HG02981 (cell line): ENCODE data around the gene ATG10.
A peak's percentile ranks its signal among the peaks of the same experiment; 100 is the strongest.
"Not testable (repeated sequence)": the region's sequence is repeated elsewhere in the genome, so short reads cannot be mapped to it uniquely, and the experiment has no call there.

Experiments
- ATAC-seq: cut with Tn5 transposase; IDR thresholded peaks from one replicate; pipeline ENCODE4 v1.9.1; 2021; ENCODE audit warnings: mild to moderate bottlenecking, moderate library complexity; ENCODE audit not compliant: unreplicated experiment

ATG10 gene

GRCh38 chr5:82208371-82208770, 236.5 kb downstream of the ATG10 start:
- ATAC-seq: no peak

DNA sequence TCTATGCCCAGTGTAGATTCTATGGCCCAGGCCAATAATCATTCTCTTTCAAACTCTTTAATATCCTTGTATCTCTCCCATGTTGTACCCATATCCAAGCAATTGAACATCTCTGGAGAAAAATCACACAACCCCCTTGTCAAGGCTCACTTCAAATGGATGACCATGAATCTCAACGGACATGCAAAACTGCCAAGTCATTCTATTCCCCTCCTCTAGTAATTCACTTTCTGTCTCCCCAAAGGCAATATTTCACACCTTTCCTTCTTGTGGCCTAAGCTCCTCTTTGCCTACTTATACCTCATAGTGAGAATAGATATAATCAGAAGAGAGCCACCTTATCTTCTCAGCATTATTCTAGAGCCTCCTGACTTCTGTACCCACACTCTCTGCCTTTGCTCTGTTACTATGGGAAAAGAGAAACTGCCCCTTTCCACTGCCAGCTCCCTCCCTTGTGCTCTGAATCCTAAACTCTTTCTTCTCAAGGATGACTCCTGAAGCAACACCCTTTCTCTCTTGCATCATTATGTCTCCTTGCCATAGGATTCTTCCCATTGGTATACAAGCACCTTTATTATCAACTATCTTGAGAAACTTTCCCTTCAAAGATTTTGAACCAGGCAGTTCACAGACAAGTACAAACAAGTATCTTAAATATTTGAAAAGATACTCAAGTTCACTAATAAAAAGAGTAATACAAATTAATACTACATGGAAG, 240.2 kb downstream of the ATG10 start:
- ATAC-seq: no peak

GRCh38 chr5:82217917-82218316, 246.1 kb downstream of the ATG10 start:
- no peak for ATAC-seq

DNA sequence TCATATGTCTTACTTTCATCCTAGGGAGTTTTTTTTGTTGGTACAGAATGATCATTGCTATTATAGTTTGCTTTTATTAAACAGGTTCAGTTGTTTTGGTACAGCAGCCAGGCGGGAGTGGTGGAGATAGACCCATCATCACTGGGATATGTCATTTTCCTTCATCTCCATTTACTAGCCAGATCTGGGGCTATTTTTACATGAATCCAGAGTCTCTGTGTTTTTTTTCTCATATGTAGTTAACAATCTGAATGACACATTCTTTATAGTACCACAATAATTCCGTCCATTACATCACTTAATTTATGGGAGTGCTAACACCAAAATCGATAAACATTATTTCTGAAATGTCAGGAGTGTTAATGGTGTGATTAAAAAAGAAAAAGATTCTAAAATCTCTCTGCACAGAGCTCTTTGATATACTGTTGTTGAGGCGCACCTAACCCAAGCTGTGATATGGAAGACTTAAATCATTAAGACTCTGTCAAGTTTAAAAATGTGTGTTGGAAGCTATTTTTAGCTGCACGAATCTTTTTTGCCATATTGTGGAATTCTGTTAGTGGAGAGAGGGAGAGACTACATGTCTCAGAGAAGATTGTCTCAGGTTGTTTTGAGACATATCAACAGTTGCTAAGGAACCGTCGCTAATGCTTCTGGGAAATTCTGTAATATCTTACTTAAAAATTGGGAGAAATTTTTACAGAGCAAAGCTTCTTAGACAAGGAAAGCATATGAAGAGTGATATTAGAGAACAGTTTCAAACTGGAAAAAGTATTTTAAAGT, 246.7 kb downstream of the ATG10 start:
- no peak for ATAC-seq

DNA sequence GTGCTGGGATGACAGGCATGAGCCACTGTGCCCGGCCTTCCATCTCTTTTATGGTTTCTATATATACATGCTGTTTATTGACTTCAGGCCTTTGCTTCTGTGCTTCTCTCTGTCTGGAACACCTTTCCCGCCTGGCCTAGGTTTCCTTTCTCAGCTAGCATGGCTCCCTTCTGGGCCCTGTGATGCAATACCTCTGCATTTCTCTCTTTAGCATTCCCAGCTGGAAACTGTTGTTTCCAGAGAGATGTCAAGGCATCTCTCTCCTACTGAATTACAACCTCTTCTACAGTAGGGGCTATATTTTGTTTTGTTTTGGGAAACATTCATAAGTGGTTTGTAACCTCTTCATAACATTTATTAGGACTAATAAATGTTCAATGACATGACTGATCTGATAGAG, 249.2 kb downstream of the ATG10 start:
- no peak for ATAC-seq

DNA sequence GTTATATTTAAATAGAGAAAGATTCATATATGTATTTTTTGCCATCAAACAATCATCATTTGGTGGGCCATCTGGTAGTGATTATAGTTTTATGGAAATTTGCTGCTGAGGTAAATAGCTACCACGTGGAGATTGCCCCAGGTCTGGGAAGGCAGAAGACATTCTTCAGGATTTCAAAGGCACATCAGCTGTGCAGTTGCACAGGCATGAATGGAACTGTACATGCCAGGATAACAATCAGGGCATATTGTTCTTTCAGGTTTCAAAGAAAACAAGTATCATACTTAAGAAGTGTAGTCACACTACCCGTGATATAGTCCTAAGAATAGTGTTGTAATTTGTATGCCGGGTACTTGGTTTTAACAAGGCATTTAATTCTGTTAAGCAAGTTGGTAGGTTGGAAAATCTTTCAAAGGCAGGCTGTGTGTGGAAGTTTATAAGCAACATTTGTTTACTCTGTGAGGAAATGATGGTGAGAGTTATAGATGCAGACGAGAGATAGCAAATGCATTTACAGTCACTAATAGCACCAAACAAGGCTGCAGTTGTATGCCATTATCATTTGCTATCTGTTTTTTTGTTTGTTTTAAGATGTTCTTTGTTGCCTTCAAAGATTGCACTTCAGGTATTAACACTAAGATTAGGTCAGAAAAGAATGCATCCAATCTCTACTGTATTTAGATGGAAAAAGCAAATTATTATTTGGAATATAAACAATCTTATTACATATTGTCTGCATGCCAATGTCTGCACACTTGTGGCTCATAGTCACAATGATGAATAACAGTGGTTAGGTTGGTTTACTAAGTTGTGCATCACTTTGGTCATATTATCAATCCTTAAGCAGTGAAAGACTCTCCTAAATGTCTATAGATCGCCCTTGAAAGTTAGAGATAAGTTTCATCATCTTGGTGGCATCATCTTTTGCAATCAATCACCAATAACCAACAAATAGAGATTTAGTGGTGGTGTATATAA, 251.1 kb downstream of the ATG10 start:
- ATAC-seq: no peak

DNA sequence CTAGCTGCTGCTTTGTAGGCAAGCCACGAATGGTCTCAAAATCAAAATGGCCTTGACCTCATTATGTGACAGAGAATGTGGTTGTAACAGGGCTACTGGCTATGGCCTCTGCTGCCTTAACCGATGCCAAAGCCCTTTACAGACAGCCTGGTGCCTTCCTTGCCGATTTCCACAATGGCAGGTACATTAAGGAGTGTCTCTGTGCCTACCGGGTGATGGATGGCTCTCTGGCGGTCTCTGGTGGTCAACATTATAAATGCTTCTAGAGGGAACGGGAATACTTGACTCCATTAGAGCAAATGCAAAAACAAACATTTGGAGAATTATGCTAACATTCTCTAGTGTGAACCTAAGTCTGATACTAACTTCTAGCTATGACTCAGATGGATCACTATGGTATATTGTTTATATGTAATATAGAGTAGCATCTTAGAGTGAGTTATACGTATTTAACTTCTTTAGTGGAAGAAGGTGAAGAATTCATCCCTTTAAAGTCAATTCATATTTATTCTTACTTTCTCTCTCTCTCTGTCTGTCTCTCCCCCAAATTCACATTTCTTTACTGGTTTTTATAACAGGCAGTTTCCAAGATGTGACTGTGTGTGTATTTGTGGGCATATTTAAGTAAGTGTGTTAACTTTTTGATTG, 253.8 kb downstream of the ATG10 start:
- peak; percentile 88 for ATAC-seq

DNA sequence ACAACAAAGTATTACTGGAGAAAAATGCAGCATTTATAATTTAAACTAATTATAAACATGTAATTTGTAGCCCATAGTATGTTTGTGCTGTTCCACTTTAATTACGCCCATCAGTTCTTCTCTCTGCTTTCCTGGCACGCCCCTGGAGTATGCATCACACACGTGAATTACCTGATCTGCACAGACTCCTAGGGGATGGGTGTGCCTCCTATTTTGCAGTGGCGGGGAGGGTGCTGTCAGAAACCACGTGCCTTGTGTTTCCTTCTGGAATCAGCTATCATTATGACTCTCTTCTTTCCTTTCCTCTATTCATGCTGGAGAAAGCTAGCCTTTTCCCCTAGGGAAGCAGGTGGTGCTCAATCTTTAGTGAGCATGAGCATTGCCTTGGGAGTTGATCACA, 263.1 kb downstream of the ATG10 start:
- ATAC-seq: no peak

GRCh38 chr5:82244151-82244550, 272.3 kb downstream of the ATG10 start:
- ATAC-seq: no peak

GRCh38 chr5:82244854-82245635, 273.2 kb downstream of the ATG10 start:
- ATAC-seq: no peak

- no peak for ATAC-seq
Measured at GRCh38 chr5:82246960-82247574, 275.2 kb downstream of the ATG10 start.

- ATAC-seq: no peak
Measured at GRCh38 chr5:82252744-82253143, 280.9 kb downstream of the ATG10 start.

GRCh38 chr5:82255844-82256243, 284.0 kb downstream of the ATG10 start:
- ATAC-seq: no peak

DNA sequence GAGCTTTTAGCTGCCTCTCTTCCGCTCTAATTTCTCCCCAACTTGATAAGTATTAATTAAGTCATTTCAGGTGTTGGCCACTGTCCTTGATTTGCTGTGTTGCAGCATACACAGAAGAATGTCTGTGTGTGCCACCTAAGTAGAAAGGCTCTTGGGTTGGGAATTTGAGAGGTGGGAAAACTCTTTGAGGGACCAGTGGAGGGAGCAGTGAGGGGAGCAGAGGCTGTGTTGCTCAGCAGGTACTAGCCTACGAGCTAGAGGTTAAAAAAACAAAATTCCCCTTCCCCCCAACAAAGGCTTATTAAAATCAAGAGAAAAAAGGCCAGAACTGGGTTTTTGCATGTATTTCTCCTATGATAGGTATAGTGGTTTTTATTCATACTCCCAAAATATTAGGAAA, 285.4 kb downstream of the ATG10 start:
- no peak for ATAC-seq

GRCh38 chr5:82257729-82258128, 285.9 kb downstream of the ATG10 start:
- no peak for ATAC-seq

- ATAC-seq: no peak
Measured at GRCh38 chr5:82259172-82259800, 287.5 kb downstream of the ATG10 start.

- ATAC-seq: no peak
Measured at GRCh38 chr5:82265047-82265446, 293.2 kb downstream of the ATG10 start.

DNA sequence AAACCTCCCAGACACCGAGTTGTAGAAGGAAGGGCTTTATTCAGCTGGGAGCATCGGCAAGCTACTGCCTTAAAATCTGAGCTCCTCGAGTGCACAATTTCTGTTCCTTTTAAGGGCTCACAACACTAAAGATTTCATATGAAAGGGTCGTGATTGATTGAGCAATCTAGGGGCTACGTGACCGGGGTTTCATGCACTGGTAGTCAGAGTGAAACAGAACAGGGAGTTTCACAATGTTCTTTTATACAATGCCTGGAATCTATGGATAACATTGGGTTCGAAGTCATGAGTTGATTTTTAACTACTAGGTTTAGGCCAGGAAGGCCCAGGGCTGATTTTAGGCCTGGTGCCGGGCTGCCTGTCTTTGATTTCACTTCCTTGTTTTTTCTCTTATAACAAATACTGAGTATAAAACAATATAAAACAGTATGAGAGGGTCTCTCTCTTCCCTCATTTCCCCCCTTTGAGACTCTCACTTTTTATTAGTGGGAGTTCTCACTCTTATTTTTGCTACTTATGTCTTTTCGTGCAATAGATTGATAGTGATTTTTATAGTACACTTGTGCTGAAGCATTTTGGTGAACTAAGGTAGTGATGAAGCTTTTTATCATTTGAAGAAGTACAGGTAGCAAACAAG, 295.6 kb downstream of the ATG10 start:
- not testable (repeated sequence) for ATAC-seq

GRCh38 chr5:82269363-82269762, 297.5 kb downstream of the ATG10 start:
- not testable (repeated sequence) for ATAC-seq
